HepG2 (cell line): ENCODE data around the gene CACNA1F. TPM values are rescaled to one million over a fixed set of nuclear protein-coding genes. Genes with fewer than 3 reads are reported as not detected.

Experiments
- ATF4 ChIP-seq, 2 experiments: fragments of 450-650 bp in 1 of 2; sonication (generic) in 1 of 2; formaldehyde crosslinking; IDR thresholded peaks; 2 replicates each; pipeline versions ENCODE4 v1.5.0 to v1.8.0; 2020 to 2022; ENCODE audit warnings: mild to moderate bottlenecking in 1 of 2, missing genetic modification reagents in 1 of 2
- BATF2 ChIP-seq: sonication (generic); formaldehyde crosslinking; IDR thresholded peaks from 2 replicates; pipeline ENCODE4 v1.8.0; 2022; ENCODE audit warnings: mild to moderate bottlenecking, missing genetic modification reagents, moderate library complexity
- HOXA7 ChIP-seq: sonication (generic); formaldehyde crosslinking; IDR thresholded peaks from 2 replicates; pipeline ENCODE4 v1.8.1; 2022; ENCODE audit warnings: mild to moderate bottlenecking, missing genetic modification reagents, moderate library complexity
- MAF1 ChIP-seq: sonication (generic); formaldehyde crosslinking; IDR thresholded peaks from 2 replicates; pipeline ENCODE4 v1.5.0; 2020; ENCODE audit warnings: missing genetic modification reagents, borderline replicate concordance
- MTA3 ChIP-seq: sonication (generic); formaldehyde crosslinking; IDR thresholded peaks from 2 replicates; pipeline ENCODE4 v1.4.0; 2020; ENCODE audit warnings: missing genetic modification reagents
- RFXANK ChIP-seq: IDR thresholded peaks from 2 replicates; pipeline ENCODE4 v1.6.1; 2016
- SATB2 ChIP-seq: sonication (generic); formaldehyde crosslinking; IDR thresholded peaks from 2 replicates; pipeline ENCODE4 v1.5.0; 2020; ENCODE audit warnings: missing genetic modification reagents
- ZBTB26 ChIP-seq: IDR thresholded peaks from 2 replicates; pipeline ENCODE4 v1.6.1; 2016; ENCODE audit warnings: missing compliant biosample characterization, missing genetic modification reagents, borderline replicate concordance
- ZNF33A ChIP-seq: sonication (generic); formaldehyde crosslinking; IDR thresholded peaks from 2 replicates; pipeline ENCODE4 v1.5.1; 2020; ENCODE audit warnings: missing genetic modification reagents, mild to moderate bottlenecking, moderate library complexity, borderline replicate concordance
- ZNF510 ChIP-seq: sonication (generic); formaldehyde crosslinking; IDR thresholded peaks from 2 replicates; pipeline ENCODE4 v1.4.0; 2020; ENCODE audit warnings: low read depth, mild to moderate bottlenecking, missing genetic modification reagents
- ZNF562 ChIP-seq: sonication (generic); formaldehyde crosslinking; IDR thresholded peaks from 2 replicates; pipeline ENCODE4 v1.8.0; 2022; ENCODE audit warnings: missing genetic modification reagents, borderline replicate concordance
- ZNF598 ChIP-seq: sonication (generic); formaldehyde crosslinking; IDR thresholded peaks from 2 replicates; pipeline ENCODE4 v1.5.1; 2020; ENCODE audit warnings: mild to moderate bottlenecking, missing genetic modification reagents, borderline replicate concordance
- ZNF614 ChIP-seq: IDR thresholded peaks from 2 replicates; pipeline ENCODE4 v1.6.1; 2018; ENCODE audit warnings: missing biosample characterization, missing genetic modification reagents, inconsistent platforms, borderline replicate concordance
- ZNF616 ChIP-seq: sonication (generic); formaldehyde crosslinking; IDR thresholded peaks from 2 replicates; pipeline ENCODE4 v1.5.0; 2020; ENCODE audit warnings: low read depth, mild to moderate bottlenecking, missing genetic modification reagents
- ZSCAN9 ChIP-seq: IDR thresholded peaks from 2 replicates; pipeline ENCODE4 v1.6.1; 2016; ENCODE audit warnings: borderline replicate concordance
- polyA plus RNA-seq, 8 experiments: library from polyadenylated mRNA; depleted of rRNA in 3 of 8; stranded (reverse) in 7 of 8; unstranded in 1 of 8; fragments of >200 nt; fragmentation: Illumina TruSeq in 4 of 8; extraction: Trizol in 4 of 8; gene quantifications; 2 replicates each; pipeline versions ENCODE4 v1.2.1 to v1.2.3, GENCODE V29; 2011 to 2016; ENCODE audit warnings: low read depth in 4 of 8, missing spikeins in 1 of 8, mixed read lengths in 1 of 8; ENCODE audit not compliant: insufficient read depth in 1 of 8
- total RNA-seq, 5 experiments: library from RNA; depleted of rRNA; stranded (reverse); fragments of >200 nt; fragmentation: Illumina TruSeq; extraction: Trizol; gene quantifications; 2 replicates each; pipeline ENCODE4 v1.2.3, GENCODE V29; 2016; ENCODE audit warnings: low read depth in 1 of 5
- TF ChIP-seq, protein P1 (sequence below): sonication (generic); formaldehyde crosslinking; IDR thresholded peaks from 2 replicates; pipeline ENCODE4 v1.9.0; 2021; ENCODE audit warnings: missing genetic modification reagents, borderline replicate concordance
- TF ChIP-seq, protein P2 (sequence below): sonication (generic); formaldehyde crosslinking; IDR thresholded peaks from 2 replicates; pipeline ENCODE4 v1.4.0; 2020; ENCODE audit warnings: missing genetic modification reagents, mild to moderate bottlenecking, borderline replicate concordance
- TF ChIP-seq, protein P3 (sequence below): sonication (generic); formaldehyde crosslinking; IDR thresholded peaks from 2 replicates; pipeline ENCODE4 v1.8.1; 2023; ENCODE audit warnings: mild to moderate bottlenecking, inconsistent platforms, moderate library complexity, missing genetic modification reagents, borderline replicate concordance

Gene CACNA1F
- total and polyA plus RNA-seq, 2 of the 13 experiments (the other 11 are each of a cell fraction or from before 2014, with no cell fraction given) = 0.03 TPM; not detected in 1

- TF ChIP-seq BATF2 (CRISPR knock-in tag) (0 out of 2 replicates have a peak, but pooled peaks have one; percentile 31), ZBTB26 (CRISPR knock-in tag) (peak; percentile 80; the same call in 1 of the 2 replicates), MAF1 (CRISPR knock-in tag) (peak; percentile 91; the same call in 1 of the 2 replicates), HOXA7 (CRISPR knock-in tag) (no peak), RFXANK (no peak), ZNF598 (CRISPR knock-in tag) (no peak), ZNF510 (CRISPR knock-in tag) (peak; percentile 68; the same call in 1 of the 2 replicates), ATF4 (CRISPR knock-in tag; IDR thresholded peaks at IDR 0.05) (peak in 1 of 2 experiments; percentile 32; a peak in 1 of 4 replicates), ZNF616 (CRISPR knock-in tag) (peak; percentile 76; the same call in 1 of the 2 replicates), SATB2 (0 out of 2 replicates have a peak, but pooled peaks have one; percentile 67), ZNF33A (no peak), MTA3 (CRISPR knock-in tag) (no peak), ZNF562 (CRISPR knock-in tag) (no peak), ZSCAN9 (peak; percentile 95), ZNF614 (CRISPR knock-in tag) (0 out of 2 replicates have a peak, but pooled peaks have one; percentile 18)
- TF ChIP-seq, protein P1, sequence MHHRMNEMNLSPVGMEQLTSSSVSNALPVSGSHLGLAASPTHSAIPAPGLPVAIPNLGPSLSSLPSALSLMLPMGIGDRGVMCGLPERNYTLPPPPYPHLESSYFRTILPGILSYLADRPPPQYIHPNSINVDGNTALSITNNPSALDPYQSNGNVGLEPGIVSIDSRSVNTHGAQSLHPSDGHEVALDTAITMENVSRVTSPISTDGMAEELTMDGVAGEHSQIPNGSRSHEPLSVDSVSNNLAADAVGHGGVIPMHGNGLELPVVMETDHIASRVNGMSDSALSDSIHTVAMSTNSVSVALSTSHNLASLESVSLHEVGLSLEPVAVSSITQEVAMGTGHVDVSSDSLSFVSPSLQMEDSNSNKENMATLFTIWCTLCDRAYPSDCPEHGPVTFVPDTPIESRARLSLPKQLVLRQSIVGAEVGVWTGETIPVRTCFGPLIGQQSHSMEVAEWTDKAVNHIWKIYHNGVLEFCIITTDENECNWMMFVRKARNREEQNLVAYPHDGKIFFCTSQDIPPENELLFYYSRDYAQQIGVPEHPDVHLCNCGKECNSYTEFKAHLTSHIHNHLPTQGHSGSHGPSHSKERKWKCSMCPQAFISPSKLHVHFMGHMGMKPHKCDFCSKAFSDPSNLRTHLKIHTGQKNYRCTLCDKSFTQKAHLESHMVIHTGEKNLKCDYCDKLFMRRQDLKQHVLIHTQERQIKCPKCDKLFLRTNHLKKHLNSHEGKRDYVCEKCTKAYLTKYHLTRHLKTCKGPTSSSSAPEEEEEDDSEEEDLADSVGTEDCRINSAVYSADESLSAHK (CRISPR knock-in tag) = no peak
- TF ChIP-seq, protein P2, sequence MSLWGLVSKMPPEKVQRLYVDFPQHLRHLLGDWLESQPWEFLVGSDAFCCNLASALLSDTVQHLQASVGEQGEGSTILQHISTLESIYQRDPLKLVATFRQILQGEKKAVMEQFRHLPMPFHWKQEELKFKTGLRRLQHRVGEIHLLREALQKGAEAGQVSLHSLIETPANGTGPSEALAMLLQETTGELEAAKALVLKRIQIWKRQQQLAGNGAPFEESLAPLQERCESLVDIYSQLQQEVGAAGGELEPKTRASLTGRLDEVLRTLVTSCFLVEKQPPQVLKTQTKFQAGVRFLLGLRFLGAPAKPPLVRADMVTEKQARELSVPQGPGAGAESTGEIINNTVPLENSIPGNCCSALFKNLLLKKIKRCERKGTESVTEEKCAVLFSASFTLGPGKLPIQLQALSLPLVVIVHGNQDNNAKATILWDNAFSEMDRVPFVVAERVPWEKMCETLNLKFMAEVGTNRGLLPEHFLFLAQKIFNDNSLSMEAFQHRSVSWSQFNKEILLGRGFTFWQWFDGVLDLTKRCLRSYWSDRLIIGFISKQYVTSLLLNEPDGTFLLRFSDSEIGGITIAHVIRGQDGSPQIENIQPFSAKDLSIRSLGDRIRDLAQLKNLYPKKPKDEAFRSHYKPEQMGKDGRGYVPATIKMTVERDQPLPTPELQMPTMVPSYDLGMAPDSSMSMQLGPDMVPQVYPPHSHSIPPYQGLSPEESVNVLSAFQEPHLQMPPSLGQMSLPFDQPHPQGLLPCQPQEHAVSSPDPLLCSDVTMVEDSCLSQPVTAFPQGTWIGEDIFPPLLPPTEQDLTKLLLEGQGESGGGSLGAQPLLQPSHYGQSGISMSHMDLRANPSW (CRISPR knock-in tag) = no peak
- TF ChIP-seq, protein P3, sequence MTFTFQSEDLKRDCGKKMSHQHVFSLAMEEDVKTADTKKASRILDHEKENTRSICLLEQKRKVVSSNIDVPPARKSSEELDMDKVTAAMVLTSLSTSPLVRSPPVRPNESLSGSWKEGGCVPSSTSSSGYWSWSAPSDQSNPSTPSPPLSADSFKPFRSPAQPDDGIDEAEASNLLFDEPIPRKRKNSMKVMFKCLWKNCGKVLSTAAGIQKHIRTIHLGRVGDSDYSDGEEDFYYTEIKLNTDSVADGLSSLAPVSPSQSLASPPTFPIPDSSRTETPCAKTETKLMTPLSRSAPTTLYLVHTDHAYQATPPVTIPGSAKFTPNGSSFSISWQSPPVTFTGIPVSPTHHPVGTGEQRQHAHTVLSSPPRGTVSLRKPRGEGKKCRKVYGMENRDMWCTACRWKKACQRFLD (CRISPR knock-in tag) = peak; percentile 64; the same call in 1 of the 2 replicates
Observed at GRCh38 chrX:49199906-49200771, 33.0 kb downstream of the CACNA1F start, which contains the start of gene SYP (continued).
